Bronchial epithelial cell (primary cell): Measurements from ENCODE around the gene KRR1. TPM values are rescaled to one million over a fixed set of nuclear protein-coding genes. Genes with fewer than 3 reads are reported as not detected.

ENCODE experiments used
- DNase-seq: peaks from one replicate; pipeline ENCODE4 v3.0.0-alpha.2; 2010; ENCODE audit warnings: low read depth
- FAIRE-seq: peaks from 2 replicates; lab custom pipeline; 2011; peaks lifted over from hg19 to GRCh38; lab: Jason Lieb, UNC
- H3K27me3 ChIP-seq: 2 replicates; pipeline ENCODE4 v1.5.1; 2011; ENCODE audit warnings: low read length; ENCODE audit not compliant: control insufficient read depth, insufficient read depth
- H3K36me3 ChIP-seq: 2 replicates; pipeline ENCODE4 v1.5.1; 2011; ENCODE audit warnings: low read length; ENCODE audit not compliant: control insufficient read depth, insufficient read depth
- H3K4me3 ChIP-seq: 2 replicates; pipeline ENCODE4 v1.5.1; 2011; ENCODE audit warnings: mild to moderate bottlenecking, low read depth, low read length, control low read depth
- CTCF ChIP-seq: IDR thresholded peaks from 2 replicates; pipeline ENCODE4 v1.5.1; 2011; ENCODE audit warnings: mild to moderate bottlenecking, moderate library complexity, low read length, control low read depth, inconsistent platforms; ENCODE audit not compliant: insufficient read depth, severe bottlenecking
- total RNA-seq: library from RNA; depleted of rRNA; stranded (reverse); fragments of >200 nt; gene quantifications from 2 replicates; pipeline ENCODE4 v1.2.1, GENCODE V29; 2014

Gene KRR1
- total RNA-seq, 1 donor from 2014 or later = 30.8 TPM

- TF ChIP-seq CTCF = no peak
- Histone ChIP-seq H3K36me3 (no peaks in the 10 kb centered on the region), H3K4me3 (no peak overlapping the region), H3K27me3 (no peaks in the 10 kb centered on the region)
- no peak for DNase-seq
- no peak for FAIRE-seq
These were observed 42.6 kb upstream of the KRR1 start for GRCh38 chr12:75553836-75554555.

- no peak overlapping the region for H3K4me3 ChIP-seq
- no peak for TF ChIP-seq CTCF
- no peaks in the 10 kb centered on the region for H3K27me3 ChIP-seq
- DNase-seq (peak; percentile 43), FAIRE-seq (no peak)
- no peaks in the 10 kb centered on the region for H3K36me3 ChIP-seq
These were observed 42.0 kb upstream of the KRR1 start for GRCh38 chr12:75553398-75553797.

- Histone ChIP-seq H3K27me3 (no peaks in the 10 kb centered on the region), H3K36me3 (no peaks in the 10 kb centered on the region), H3K4me3 (no peak overlapping the region)
- TF ChIP-seq CTCF = no peak
- DNase-seq (no peak), FAIRE-seq (no peak)
These were observed 40.1 kb upstream of the KRR1 start for GRCh38 chr12:75551477-75551876.

GRCh38 chr12:75550401-75551240, 39.2 kb upstream of the KRR1 start:
- Histone ChIP-seq H3K4me3 (no peak overlapping the region), H3K36me3 (no peaks in the 10 kb centered on the region), H3K27me3 (no peaks in the 10 kb centered on the region)
- DNase-seq = no peak
- no peak for TF ChIP-seq CTCF
- FAIRE-seq = no peak

GRCh38 chr12:75549989-75550388, 38.6 kb upstream of the KRR1 start:
- no peak for TF ChIP-seq CTCF
- no peak for DNase-seq
- Histone ChIP-seq H3K27me3 (no peaks in the 10 kb centered on the region), H3K36me3 (no peaks in the 10 kb centered on the region), H3K4me3 (no peak overlapping the region)
- FAIRE-seq = no peak
